Activated T-cell treated with anti-CD3 and anti-CD28 coated beads, Interleukin-2, amount 50 U/mL, for 4 hours (primary cell): ENCODE data around the gene G0S2. TPM values are rescaled to one million over a fixed set of nuclear protein-coding genes. Genes with fewer than 3 reads are reported as not detected.
"Not testable (repeated sequence)": the region's sequence is repeated elsewhere in the genome, so short reads cannot be mapped to it uniquely, and the experiment has no call there.

Experiments
- ATAC-seq, 2 donors: fragments of 200-7000 bp; cut with Tn5 transposase; one replicate each; pipeline ENCODE4 v1.10.0; 2021
- DNase-seq: peaks from one replicate; pipeline ENCODE4 v3.0.0-alpha.2; 2020
- H3K27me3 Mint-ChIP-seq: one replicate; pipeline ENCODE4 v1.8.0; 2021; ENCODE audit warnings: low read depth, mixed read lengths
- H3K36me3 Mint-ChIP-seq: one replicate; pipeline ENCODE4 v1.8.0; 2022; ENCODE audit warnings: mixed read lengths; ENCODE audit not compliant: insufficient read depth
- H3K4me1 Mint-ChIP-seq: one replicate; pipeline ENCODE4 v1.8.0; 2021; ENCODE audit warnings: low read depth, mixed read lengths
- H3K4me3 Mint-ChIP-seq: one replicate; pipeline ENCODE4 v1.8.0; 2021; ENCODE audit warnings: mild to moderate bottlenecking, moderate library complexity, mixed read lengths
- H3K9me3 Mint-ChIP-seq: one replicate; pipeline ENCODE4 v1.8.0; 2021; ENCODE audit warnings: mixed read lengths
- total RNA-seq, 3 donors: library from RNA; stranded (reverse); gene quantifications; one replicate each; pipeline ENCODE4 v1.2.1, GENCODE V29; 2021

Gene G0S2
- total RNA-seq, 3 donors from 2014 or later: 16.3 to 55.6 (median 39.0) TPM

DNA sequence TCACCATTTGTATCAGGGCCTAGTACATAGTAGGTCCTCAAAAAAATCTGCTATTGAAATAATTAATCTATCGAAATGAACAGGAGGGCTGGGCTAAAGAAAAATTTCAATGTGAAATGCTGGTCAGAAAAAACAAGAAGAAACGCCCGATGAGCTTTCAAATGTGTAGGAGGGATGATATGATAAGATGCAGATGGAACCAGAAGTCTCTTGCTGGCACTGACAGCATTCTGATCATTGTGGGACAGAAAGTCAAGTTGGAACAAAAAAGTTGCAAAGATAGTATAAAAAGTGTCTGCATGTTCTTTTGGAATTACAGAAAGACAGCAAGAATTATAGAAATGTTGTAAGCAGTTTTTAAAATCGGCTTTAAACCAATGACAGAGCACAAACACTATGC is 11.1 kb downstream of the G0S2 start:
- DNase-seq (no peak), ATAC-seq (no peak)
- peaks cover 37% of the 10 kb centered on the region for H3K4me1 Mint-ChIP-seq
- peaks cover under 1% of the 10 kb centered on the region for H3K36me3 Mint-ChIP-seq
- H3K9me3 Mint-ChIP-seq: no peaks in the 10 kb centered on the region
- H3K27me3 Mint-ChIP-seq: peaks cover 1% of the 10 kb centered on the region
- H3K4me3 Mint-ChIP-seq: no peak overlapping the region

DNA sequence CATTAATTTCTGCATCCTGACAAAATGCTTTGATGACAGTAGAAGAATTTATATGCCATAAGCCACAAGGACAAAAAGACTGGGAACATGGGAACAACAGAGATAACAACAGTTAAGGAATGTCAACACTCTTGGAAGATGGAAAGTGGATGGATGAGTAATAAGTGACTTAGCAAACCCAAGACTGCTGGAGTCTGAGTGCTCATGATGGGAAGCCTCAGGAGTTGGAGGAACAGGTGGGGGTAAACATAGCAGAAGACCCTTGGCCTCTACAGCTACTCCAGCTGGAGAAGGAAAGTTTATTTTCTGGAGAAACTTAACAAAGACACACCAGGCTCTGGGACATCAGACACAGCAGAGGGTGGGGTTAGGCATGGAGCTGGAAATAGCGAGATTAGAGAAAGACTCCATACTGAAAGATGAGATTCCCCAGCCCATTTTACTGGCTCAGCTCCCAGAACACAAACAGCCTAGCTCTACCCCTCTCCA is 13.6 kb downstream of the G0S2 start:
- Mint-ChIP-seq H3K9me3 (no peaks in the 10 kb centered on the region), H3K36me3 (no peaks in the 10 kb centered on the region), H3K4me3 (no peak overlapping the region), H3K4me1 (peaks cover 47% of the 10 kb centered on the region), H3K27me3 (no peaks in the 10 kb centered on the region)
- ATAC-seq: no peak
- DNase-seq: no peak

DNA sequence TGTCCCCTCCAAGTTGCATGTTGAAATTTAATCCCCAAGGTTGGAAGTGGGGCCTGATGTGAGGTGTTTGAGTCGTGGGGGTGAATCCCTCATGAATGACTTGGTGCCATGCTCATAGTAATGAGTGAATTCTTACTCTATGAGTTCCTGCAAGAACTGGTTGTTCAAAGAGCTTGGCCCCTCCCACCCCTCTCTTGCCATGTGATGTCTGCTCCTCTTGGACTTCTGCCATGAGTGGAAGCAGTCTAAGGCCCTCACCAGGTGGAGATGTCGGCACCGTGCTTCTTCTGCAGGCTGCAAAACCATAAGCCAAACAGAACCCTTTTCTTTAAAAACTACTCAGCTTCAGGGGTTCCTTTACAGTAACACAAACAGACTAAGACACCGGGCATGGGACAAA is 14.3 kb downstream of the G0S2 start:
- H3K9me3 Mint-ChIP-seq: no peaks in the 10 kb centered on the region
- H3K36me3 Mint-ChIP-seq: no peaks in the 10 kb centered on the region
- DNase-seq (no peak), ATAC-seq (no peak)
- H3K4me1 Mint-ChIP-seq: peaks cover 48% of the 10 kb centered on the region
- no peak overlapping the region for H3K4me3 Mint-ChIP-seq
- H3K27me3 Mint-ChIP-seq: no peaks in the 10 kb centered on the region

DNA sequence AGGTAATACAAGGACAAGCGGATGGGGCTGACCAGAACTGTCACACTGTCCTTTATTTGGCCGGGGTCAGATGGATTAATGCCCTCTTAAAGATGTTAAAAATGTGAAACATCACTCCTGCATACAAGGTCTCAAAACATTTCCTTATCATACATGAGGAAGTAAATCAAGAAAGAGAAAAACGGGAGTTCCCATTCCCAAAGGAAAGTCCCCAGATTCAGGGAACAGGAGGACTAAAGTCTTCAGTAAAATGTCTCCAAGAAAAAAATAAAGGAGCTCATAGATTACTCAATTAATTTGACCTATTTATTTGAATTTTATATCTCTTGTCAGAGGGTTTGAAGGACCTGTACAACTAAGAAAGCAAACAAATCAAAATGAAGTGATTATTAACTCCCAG is 16.0 kb downstream of the G0S2 start:
- H3K4me1 Mint-ChIP-seq: peaks cover 34% of the 10 kb centered on the region

DNA sequence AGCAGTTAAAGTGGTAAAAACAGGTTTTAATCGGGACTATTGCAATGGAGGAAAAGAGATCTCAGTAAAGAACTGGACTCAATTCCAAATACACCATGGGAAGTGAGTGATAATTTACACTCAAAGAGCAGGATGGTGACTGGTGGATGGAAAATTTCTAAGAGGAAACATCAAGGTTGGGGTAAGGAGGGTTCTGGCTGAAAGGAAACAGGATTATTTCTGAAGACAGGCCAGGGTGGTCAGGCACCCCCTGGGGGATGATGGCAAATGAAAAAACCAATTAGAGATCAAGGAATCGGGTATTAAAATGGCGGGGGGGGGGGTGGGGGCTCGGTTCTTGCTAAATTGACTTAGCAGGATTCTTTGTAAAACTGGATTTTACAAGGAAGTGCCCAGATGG is 17.1 kb downstream of the G0S2 start:
- ATAC-seq: no peak
- peaks cover 33% of the 10 kb centered on the region for H3K4me1 Mint-ChIP-seq
- no peaks in the 10 kb centered on the region for H3K27me3 Mint-ChIP-seq
- no peak overlapping the region for H3K4me3 Mint-ChIP-seq
- H3K9me3 Mint-ChIP-seq: no peaks in the 10 kb centered on the region
- no peak for DNase-seq
- no peaks in the 10 kb centered on the region for H3K36me3 Mint-ChIP-seq

More for the DNA sequence above, 16.0 kb downstream of the G0S2 start:
- no peaks in the 10 kb centered on the region for H3K36me3 Mint-ChIP-seq
- H3K9me3 Mint-ChIP-seq: no peaks in the 10 kb centered on the region
- no peak for ATAC-seq
- no peak overlapping the region for H3K4me3 Mint-ChIP-seq
- H3K27me3 Mint-ChIP-seq: no peaks in the 10 kb centered on the region
- DNase-seq: no peak

DNA sequence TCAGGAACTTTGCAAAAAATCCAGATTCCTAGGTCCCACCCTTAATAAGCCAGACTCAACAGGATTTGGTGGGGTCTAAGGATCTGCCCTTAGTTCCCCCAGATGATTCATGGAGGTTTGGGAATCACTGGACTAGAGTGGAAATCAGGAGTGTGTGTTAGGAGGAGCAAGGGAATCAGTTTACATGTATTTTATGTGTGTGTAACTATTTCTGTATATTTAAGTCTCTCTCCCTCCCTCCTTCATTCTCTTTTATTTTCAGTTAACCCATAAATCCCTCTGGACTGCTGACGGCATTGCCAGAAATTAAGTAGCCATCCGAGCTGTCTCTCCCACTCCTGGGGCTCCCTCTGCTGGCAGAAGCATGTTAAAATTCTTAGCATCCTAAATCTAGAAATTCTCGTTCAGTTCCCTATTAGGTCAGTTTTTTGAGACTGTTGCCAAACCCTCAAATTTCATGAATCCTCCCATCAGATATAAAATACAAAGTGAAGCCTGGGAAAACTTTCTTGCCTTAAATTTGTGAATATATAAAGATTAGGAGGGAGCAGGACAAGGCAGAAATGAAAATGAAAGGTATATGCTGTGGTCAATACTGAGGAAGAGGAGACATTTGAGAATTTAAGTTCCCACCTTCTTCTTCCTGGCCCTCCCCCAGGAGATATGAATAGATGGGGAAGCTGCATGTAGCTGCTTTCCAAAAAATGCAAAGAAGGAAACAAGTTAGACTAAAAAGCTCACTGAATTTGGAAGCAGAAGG is 17.7 kb downstream of the G0S2 start:
- DNase-seq: peak; percentile 65

DNA sequence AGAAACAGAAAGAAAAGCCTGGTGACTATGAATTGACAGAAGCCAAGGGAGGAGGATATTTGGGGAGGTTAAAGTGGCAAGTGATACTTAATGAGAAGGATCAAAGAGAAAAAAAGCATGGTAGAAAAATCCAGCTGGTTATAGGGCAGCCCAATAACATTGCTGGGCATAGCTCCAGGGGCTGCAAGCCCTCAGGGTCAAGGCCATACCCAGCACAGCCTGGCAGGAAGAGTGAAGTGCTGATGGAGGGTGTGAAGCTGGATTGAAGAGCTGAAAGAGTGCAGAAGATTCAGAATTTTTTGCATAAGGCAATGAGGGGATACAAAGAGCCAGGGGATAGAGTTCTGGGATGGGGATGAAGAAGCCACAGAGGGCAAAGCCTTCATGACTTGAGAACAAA is 21.5 kb downstream of the G0S2 start:
- ATAC-seq: no peak
- H3K9me3 Mint-ChIP-seq: no peaks in the 10 kb centered on the region
- DNase-seq: no peak
- no peaks in the 10 kb centered on the region for H3K36me3 Mint-ChIP-seq
- H3K27me3 Mint-ChIP-seq: peaks cover 2% of the 10 kb centered on the region
- peaks cover 29% of the 10 kb centered on the region for H3K4me1 Mint-ChIP-seq
- H3K4me3 Mint-ChIP-seq: no peak overlapping the region

More for the DNA sequence above, 17.7 kb downstream of the G0S2 start:
- no peaks in the 10 kb centered on the region for H3K27me3 Mint-ChIP-seq
- H3K36me3 Mint-ChIP-seq: no peaks in the 10 kb centered on the region
- peak; percentile 48 to 59 for ATAC-seq
- peaks cover 31% of the 10 kb centered on the region for H3K4me1 Mint-ChIP-seq
- H3K4me3 Mint-ChIP-seq: no peak overlapping the region
- no peaks in the 10 kb centered on the region for H3K9me3 Mint-ChIP-seq

DNA sequence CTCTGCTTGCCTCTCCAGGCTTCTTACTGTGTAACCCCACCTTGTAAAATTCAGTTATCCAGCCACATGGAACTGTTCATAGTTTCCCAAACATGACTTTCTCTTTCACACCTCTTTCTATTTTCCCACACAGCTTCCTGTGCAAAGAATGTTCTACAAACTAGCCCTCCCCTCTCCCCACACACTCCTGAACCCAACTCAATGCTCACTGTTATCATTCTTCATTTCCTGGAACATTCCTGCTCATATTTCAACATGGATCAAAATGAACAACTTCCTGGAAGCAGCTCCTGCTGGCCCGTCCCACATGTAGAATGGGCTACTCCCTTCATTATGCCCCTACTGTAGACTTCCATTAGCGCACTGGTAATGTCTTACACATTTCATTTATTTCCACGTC is 21.9 kb downstream of the G0S2 start:
- peak in 1 of 2 donors; percentile 18 for ATAC-seq

DNA sequence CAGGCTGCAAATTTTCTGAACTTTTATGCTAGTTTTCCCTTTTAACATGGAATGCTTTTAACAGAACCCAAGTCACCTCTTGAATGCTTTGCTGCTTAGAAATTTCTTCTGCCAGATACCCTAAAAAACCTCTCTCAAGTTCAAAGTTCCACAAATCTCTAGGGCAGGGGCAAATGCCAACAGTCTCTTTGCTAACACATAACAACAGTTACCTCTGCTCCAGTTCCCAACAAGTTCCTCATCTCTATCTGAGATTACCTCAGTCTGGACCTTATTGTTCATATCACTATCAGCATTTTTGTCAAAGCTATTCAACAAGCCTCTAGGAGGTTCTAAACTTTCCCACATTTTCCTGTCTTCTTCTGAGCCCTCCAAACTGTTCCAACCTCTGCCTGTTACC is 25.5 kb downstream of the G0S2 start:
- H3K27me3 Mint-ChIP-seq, DNase-seq, H3K4me3 Mint-ChIP-seq, ATAC-seq, H3K9me3 Mint-ChIP-seq, H3K36me3 Mint-ChIP-seq: not testable (repeated sequence)
- peaks cover 39% of the 10 kb centered on the region for H3K4me1 Mint-ChIP-seq

More for the DNA sequence above, 21.9 kb downstream of the G0S2 start:
- Mint-ChIP-seq H3K9me3 (no peaks in the 10 kb centered on the region), H3K36me3 (no peaks in the 10 kb centered on the region), H3K27me3 (peaks cover 2% of the 10 kb centered on the region), H3K4me3 (no peak overlapping the region), H3K4me1 (peaks cover 28% of the 10 kb centered on the region)
- DNase-seq: no peak

DNA sequence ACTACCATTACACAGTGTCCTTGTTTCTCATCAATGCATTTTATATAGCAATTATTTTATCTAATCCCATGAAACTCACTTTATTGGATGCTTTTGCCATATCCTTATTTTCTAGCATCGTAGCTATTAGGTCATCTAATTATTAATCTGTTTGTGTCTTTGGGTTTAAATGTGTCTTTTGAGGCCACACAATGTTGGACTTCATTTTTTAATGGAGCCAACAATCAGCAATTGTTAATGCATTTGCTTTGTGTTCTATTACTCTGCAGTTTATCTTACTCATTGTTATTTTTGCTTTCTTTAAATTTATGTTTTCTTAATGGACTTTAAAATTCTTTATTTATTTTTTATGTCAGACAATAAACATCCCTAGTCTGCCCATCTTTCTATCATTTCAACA is 27.6 kb downstream of the G0S2 start:
- peaks cover 36% of the 10 kb centered on the region for H3K4me1 Mint-ChIP-seq
- H3K36me3 Mint-ChIP-seq: no peaks in the 10 kb centered on the region
- H3K9me3 Mint-ChIP-seq: no peaks in the 10 kb centered on the region
- no peak overlapping the region for H3K4me3 Mint-ChIP-seq
- no peak for ATAC-seq
- peaks cover 7% of the 10 kb centered on the region for H3K27me3 Mint-ChIP-seq
- no peak for DNase-seq

DNA sequence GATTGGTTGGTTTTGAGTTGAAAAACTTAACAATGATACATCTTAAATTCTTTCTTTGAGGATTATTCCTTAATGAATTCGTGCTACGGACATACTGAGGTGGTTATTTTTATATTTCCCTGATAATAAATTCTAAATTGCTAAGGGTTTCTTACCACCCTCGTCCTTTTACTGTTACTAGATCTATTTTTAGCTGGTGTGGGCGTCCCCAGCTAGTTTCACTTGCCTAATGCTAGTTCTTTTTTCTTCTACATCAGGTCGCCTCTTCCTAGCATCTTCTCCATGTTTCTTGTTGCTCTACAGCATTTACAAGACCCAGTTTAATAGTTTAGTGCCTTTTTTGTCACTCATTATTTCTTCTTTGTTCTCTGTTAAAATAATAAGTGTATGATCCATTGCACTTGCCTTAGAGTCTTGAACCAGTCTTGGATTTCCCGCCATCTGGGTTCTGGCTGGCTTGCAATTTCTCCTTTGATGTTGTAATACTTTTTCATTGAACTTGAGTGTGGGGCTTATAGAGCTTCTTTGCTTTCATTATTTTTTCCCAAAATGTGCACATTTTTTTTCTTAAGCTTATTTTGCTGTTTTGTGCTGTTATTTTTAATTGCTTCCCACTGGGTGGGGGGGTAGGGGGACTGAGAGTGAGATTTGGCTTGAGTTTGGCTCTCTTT is 28.8 kb downstream of the G0S2 start:
- peaks cover 36% of the 10 kb centered on the region for H3K4me1 Mint-ChIP-seq
- peaks cover 5% of the 10 kb centered on the region for H3K27me3 Mint-ChIP-seq
- ATAC-seq: peak in 1 of 2 donors; percentile 46
- peak overlapping the region; percentile 9 for H3K4me3 Mint-ChIP-seq
- H3K9me3 Mint-ChIP-seq: no peaks in the 10 kb centered on the region
- no peak for DNase-seq
- no peaks in the 10 kb centered on the region for H3K36me3 Mint-ChIP-seq

DNA sequence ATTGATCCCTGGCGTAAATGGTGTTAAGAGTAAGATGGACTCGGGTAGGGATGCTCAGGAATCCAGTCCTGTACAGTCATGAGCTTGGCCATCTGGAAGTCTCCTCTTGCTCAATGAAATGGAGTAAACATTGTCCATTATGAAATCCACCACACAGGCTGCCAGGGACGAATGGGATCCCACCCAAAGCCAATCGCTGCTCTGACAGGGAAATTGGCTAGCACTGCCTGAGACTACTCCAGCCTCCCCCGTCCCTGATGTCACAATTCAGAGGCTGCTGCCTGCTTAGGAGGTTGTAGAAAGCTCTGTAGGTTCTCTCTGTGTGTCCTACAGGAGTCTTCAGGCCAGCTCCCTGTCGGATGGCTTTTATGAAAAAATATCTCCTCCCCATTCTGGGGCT is 29.4 kb downstream of the G0S2 start, which contains the start of gene HSD11B1:
TSS of gene HSD11B1 (plus strand) at position 263 of the 400 bp plus-strand sequence. CDS start at position 360, 97 bp downstream.
- Mint-ChIP-seq H3K36me3 (no peaks in the 10 kb centered on the region), H3K27me3 (peaks cover 5% of the 10 kb centered on the region), H3K4me3 (peak within 1 kb of the TSS; percentile 9), H3K4me1 (peaks cover 38% of the 10 kb centered on the region), H3K9me3 (no peaks in the 10 kb centered on the region)
- ATAC-seq: no peak
- DNase-seq: no peak

DNA sequence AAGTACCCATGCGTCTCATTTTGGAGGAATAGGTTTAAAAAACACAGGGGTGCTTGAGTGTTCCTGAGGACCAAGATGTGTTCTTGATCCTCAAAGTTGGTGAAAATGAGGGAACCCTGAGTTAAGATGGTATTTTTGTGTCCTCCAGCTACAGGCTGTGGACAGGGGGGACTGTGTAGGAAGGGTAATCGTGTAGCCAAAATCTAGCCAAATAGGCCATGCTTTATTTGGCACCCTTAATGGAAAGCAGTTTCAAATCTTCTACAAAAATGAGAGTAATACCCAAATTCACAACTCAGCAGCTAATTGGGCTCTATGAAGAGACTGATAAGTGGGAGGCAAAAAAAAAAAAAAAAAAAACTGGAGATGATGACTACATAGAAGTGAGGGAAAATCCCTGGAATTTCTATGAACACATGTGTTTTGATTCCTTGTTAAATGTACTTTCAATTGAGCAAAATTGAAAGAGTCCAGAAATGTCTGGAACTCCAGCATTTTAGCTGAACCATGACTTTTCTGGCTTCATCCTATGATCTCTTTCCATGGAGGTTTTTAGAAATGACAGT is 29.9 kb downstream of the G0S2 start:
- no peak overlapping the region for H3K4me3 Mint-ChIP-seq
- H3K9me3 Mint-ChIP-seq: no peaks in the 10 kb centered on the region
- peaks cover 43% of the 10 kb centered on the region for H3K4me1 Mint-ChIP-seq
- no peaks in the 10 kb centered on the region for H3K36me3 Mint-ChIP-seq
- no peak for DNase-seq
- ATAC-seq: no peak
- H3K27me3 Mint-ChIP-seq: peaks cover 5% of the 10 kb centered on the region

DNA sequence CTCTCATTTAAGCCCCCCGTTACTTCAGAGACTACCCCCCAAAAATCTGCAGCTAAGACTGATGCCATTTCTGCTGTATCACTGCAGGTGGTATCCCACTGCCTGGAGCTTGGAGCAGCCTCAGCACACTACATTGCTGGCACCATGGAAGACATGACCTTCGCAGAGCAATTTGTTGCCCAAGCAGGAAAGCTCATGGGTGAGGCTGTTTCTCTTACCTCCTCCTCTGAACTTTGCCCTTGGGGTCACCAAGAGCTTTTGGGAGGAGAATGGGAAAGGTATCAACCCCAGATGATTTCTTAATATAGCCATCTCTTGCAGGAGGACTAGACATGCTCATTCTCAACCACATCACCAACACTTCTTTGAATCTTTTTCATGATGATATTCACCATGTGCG is 31.4 kb downstream of the G0S2 start:
- H3K4me1 Mint-ChIP-seq: peaks cover 51% of the 10 kb centered on the region
- no peak overlapping the region for H3K4me3 Mint-ChIP-seq
- peaks cover 5% of the 10 kb centered on the region for H3K27me3 Mint-ChIP-seq
- ATAC-seq (no peak), DNase-seq (no peak)
- H3K9me3 Mint-ChIP-seq: no peaks in the 10 kb centered on the region
- no peaks in the 10 kb centered on the region for H3K36me3 Mint-ChIP-seq
